HPDE6-E6E7 (cell line): Measurements from ENCODE around the gene CELF5.
"Not testable (repeated sequence)": the region's sequence is repeated elsewhere in the genome, so short reads cannot be mapped to it uniquely, and the experiment has no call there.

Experiments used
- DNase-seq: peaks from one replicate; pipeline ENCODE4 v3.0.0; 2011; ENCODE audit warnings: missing footprints; ENCODE audit errors: extremely low spot score

The CELF5 gene

GRCh38 chr19:3322199-3322978, 97.9 kb downstream of the CELF5 start:
- no peak for DNase-seq

DNA sequence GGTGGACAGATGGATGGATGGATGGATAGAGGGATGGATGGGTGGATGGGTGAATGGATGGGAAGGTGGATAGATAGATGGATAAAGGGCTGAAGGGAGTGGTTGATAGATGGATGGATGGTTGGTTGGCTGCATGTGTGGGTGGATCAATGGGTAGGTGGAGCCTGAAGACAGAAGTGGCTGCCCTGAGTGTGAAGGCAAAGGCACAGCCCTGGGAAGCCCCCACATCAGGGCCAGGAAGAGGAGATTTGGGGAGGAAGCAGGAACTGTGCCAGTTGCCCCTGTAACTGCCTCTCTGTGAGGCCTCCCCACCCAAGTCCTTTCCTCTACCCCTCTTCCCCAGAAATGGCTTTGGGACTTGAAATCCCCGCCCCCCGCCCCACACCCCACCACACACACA, 98.6 kb downstream of the CELF5 start:
- DNase-seq: no peak

GRCh38 chr19:3323658-3324057, 99.2 kb downstream of the CELF5 start:
- no peak for DNase-seq

DNA sequence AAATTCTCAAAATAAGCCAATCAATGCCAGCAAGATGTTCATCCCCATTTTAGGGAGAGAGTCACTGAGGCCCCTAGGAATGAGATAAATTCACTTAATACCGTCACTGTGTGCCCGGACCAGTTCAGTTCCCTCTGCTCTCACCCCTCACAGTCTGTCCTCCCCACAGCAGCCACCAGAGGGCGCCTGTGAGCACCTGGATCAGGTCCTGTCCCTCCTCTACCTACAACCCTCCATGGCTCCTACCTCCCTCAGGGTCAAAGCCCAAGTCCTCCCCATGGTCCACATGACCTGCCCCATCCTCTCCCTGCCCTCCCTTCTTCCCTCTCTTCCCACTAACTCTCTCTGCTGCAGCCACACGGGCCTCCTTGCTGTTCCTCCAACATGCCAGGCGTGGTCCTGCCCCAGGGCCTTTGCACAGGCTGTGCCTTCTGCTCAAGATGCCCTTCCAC, 100.0 kb downstream of the CELF5 start:
- DNase-seq: no peak

- no peak for DNase-seq
Measured at GRCh38 chr19:3325451-3325850, 101.0 kb downstream of the CELF5 start.

- no peak for DNase-seq
Measured at GRCh38 chr19:3328743-3329142, 104.3 kb downstream of the CELF5 start.

- no peak for DNase-seq
Measured at GRCh38 chr19:3330047-3330446, 105.6 kb downstream of the CELF5 start.

- not testable (repeated sequence) for DNase-seq
Measured at GRCh38 chr19:3332232-3332631, 107.8 kb downstream of the CELF5 start.

DNA sequence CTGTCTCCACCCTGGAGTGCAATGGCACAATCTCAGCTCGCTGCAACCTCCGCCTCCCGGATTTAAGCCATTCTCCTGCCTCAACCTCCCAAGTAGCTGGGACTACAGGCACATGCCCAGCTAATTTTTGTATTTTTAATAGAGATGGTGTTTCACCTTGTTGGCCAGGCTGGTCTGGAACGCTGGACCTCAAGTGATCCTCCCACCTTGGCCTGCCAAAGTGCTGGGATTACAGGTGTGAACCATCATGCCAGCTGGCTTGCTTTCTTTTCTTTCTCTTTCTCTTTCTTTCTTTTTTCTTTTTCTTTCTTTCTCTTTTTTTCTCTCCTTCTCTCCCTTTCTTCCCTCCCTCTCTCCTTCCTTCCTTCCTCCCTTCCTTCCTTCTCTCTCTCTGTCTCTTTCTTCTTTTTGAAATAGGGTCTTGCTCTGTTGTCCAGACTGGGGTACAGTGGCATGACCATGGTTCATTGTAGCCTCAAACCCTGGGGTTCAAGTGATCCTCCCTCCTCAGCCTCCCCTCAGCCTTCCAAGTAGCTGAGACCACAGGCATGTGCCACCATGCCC, 108.6 kb downstream of the CELF5 start:
- DNase-seq: no peak

- no peak for DNase-seq
Measured at GRCh38 chr19:3333662-3334061, 109.2 kb downstream of the CELF5 start.

DNA sequence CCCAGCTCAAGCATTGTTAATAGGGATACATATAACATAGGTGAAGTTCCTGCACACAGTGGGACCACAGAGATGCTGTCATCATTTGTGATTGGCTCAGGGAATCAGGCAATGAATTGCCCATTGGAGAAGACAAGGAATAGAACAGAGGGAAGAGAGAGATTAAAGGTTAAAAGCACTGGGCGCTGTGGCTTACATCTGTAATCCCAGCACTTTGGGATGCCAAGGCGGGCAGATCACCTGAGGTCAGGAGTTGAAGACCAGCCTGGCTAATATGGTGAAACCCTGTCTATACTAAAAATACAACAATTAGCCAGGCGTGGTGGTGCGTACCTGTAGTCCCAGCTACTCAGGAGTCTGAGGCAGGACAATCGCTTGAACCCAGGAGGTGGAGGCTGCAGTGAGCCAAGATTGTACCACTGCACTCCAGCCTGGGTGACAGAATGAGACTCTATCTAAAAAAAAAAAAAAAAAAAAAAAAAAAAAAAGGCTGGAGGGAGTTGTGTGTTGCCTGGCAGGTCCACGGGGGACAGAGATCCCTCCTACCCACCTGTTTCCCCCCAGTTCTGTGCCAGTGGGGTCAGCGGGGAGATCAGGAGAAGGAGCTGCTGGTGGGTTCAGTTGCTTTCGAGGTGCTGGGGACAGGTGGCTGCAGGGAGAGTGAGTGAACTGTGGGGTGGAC, 110.4 kb downstream of the CELF5 start:
- not testable (repeated sequence) for DNase-seq

- DNase-seq: no peak
Measured at GRCh38 chr19:3335431-3336350, 111.2 kb downstream of the CELF5 start.

DNA sequence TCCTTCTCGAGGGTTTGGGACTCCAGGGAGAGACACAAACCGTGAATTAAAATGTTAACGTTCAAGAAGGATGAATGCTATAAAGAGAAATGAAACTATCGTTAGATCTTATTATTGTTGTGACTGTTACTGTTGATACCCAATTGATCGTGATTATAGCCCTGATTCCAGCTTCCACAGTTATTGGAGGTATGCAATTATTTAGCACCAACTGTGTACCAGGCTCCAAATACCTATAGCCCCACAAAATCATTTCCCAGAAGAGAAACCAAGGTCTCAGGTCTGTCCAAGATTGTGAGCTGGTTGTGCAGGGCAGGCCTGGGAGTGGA, 111.9 kb downstream of the CELF5 start:
- no peak for DNase-seq

DNA sequence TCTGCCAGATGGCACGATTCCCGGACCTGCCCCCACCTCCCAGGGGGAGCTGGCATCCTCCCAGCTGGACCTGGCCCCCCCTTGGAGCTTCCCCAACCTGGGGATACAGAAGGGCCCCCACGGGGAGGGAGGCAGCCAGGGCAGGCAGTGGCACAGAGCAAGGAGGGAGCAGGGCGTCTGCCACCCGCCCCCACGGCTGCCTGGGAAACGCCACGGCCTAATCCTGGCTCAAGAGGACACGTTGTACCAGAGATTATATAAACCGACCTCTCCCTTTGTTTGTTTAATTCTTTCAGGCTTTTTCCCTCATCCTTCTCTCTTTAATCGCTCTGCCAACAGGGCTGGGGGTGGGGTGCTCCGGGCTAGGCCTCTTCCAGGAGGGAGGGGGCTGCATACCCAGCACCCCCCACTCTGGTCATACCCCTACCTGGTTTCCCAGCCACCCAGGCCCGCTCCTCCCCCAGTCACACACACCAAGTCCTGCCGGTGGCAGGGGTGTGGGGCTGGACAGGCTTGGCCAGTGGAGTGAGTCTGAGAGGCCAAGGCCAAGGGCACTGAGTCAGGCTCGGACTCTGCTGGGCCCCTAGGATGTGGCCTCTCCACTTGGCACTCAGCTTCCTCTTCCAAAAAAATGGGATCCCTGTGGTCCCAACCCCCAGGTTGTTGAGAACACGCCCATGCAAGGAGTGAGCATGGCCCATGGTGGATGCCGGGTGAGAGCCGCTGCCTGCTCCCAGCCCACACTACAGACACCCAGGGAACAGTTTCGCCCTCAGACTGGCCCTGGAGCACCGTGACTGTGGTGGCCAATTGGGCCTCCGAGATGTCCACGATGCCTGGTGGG, 112.4 kb downstream of the CELF5 start:
- DNase-seq: no peak

DNA sequence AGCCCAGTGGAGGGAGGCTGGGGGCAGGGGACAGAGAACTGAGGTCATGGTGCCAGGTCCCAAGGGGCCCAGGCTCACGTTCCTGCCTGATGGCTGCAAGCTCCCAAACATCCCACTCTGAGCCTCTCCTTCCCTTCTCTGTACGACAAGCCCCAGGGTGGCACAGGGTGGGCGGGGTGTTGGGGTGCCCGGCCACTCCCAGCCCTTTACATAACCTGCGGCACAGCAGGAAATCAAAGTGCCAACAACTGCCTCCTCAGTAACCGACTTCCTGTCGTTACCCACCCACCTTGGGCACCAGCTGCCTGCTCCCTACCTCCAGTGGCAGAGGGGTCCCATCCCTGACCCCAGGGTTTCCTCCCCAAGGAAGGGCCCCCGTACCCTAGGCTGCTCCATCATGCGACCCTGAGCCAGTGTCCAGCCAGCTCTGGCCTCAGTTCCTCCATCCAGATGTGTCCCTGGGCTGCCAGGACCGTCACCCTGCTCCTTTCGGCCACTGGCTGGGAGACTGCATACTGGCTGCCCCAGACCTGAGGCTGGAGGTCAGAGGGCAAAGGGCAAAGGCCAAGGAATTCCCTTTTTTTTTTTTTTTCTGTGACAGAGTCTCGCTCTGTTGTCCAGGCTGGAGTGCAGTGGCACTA, 114.2 kb downstream of the CELF5 start:
- no peak for DNase-seq

DNA sequence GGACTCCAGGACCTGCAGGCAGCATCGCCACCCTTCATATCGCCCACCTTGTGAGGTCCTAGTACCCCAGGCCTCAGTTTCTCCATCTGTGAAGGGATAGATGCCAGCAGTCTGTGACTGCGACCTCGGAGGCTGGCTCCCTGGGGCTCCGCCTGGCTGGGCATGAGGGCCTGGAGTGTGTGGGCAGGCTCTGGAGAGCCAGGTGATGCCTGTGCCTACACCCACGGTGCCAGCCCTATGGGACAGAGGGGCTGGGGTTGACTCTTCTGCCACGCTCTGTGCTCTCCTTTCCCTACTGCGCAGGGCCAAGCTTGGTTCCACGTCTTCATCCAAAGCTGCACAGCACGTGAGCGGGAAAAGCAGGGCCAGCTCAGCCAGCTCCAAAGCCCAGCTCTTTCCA, 115.9 kb downstream of the CELF5 start:
- no peak for DNase-seq

DNA sequence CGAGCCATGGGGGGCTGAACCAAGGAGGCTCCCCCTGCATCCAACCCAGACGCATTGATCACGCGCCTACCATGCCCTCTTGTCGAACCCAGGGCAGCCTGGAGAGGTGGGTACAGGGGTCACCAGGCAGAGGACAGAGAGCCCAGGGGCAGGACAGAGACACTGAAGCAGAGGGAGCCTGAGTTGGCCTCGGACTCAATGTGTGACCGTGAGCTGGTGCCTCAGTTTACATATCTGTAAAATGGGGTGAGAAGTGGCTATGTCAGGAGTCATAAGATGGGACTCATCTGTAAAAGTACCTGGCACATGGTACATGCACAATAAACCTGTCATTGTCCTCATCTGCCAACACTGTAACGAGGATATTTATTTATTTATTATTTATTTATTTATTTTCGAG, 117.8 kb downstream of the CELF5 start:
- DNase-seq: no peak

- not testable (repeated sequence) for DNase-seq
Measured at GRCh38 chr19:3342962-3343361, 118.5 kb downstream of the CELF5 start.

DNA sequence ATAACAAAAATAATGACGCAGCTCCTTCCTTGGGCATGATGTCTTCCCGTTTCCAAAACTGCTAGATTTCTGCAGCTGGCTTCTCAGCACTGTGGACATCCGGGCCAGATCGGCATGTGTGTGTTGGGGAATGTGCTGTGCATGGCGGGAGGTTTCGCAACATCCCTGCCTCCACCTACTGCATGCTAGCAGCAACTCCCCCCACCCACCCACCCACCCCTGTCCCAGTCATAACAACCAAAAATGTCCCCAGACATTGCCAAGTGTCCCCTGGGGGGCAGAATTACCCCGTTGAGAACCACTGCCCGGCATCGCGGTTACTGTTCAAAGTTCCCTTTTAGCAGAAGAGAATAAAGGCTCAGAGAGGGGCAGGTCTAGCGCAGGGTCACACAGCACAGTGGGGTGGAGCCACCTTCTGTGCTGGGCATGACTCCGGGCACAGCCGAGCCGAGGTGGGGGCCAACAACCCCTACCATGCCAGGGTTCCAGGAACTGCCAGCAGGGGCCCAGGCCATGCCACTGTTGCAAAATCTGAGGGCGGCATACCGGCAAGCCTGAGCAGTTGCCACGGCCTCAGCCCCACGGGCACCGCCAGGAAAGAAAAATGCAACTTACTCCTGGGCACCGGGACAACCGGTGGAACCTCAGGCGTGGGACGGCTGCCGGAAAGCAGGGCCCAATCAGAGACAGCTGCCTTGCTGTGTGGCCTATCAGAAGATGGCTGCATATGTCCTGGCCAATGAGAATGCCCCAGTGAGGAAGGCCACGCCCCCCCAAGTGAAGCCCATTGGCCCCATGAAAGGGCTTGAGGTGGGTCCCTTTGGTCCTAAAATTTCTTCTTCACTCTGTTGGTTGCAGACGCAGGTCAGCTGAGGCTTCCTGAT, 119.4 kb downstream of the CELF5 start:
- no peak for DNase-seq
